ENCODE measurements around the gene METTL25.
A peak's percentile ranks its signal among the peaks of the same experiment; 100 is the strongest.
"Not testable (repeated sequence)": the region's sequence is repeated elsewhere in the genome, so short reads cannot be mapped to it uniquely, and the experiment has no call there.

METTL25 gene, protein sequence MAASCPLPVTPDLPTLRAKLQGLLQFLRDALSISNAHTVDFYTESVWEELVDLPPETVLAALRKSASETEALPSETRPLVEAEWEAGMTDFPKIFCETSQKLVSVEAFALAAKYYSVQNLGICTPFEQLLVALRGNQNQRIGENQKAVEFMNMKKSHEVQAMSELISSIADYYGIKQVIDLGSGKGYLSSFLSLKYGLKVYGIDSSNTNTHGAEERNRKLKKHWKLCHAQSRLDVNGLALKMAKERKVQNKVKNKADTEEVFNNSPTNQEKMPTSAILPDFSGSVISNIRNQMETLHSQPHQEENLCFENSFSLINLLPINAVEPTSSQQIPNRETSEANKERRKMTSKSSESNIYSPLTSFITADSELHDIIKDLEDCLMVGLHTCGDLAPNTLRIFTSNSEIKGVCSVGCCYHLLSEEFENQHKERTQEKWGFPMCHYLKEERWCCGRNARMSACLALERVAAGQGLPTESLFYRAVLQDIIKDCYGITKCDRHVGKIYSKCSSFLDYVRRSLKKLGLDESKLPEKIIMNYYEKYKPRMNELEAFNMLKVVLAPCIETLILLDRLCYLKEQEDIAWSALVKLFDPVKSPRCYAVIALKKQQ

DNA sequence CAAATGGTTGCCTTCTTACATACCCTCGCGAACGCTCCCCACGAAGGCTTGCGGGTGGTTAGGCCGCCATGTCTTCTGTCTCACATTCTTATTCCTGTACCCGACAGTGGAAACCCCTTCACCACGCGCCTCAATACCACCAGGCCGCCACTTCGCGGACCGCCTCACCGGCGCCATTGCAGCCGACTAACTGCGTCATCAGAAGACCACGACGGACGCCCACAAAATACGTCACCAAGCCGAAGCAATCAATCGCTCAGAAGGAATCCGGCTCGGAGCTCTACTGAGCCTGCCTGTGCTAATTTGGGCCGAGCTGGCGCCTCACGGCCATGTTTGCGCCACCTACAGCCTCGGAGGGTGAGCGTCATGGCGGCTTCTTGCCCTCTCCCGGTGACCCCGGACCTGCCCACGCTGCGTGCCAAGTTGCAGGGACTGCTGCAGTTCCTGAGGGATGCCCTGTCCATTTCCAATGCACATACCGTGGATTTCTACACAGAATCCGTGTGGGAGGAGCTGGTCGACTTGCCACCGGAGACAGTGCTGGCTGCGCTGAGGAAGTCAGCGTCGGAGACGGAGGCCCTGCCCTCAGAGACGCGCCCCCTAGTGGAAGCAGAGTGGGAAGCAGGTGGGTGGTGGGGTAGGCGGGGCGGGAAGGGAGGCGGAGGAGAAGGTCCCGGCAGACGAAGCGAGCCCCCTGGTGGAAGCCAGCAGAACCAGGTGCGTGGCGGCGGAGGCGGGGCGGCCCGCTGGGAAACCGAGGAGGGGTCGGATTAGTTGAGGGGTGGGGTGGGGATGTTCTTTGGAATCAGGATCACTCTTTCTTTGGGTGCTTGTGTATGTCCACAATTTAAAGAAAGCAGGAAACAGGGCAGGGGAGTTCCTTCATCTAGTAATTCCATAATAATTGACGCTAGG lies at the start of gene METTL25, which contains the start of gene CCDC59:
Gene METTL25 (plus strand): TSS at position 330 of the 915 bp plus-strand sequence. CDS start 37 bp downstream, at position 367.
Gene CCDC59 (minus strand): TSS at position 188 of the 915 bp plus-strand sequence. CDS start 11 bp downstream, at position 177.
- peak; percentile 95 for DNase-seq (ENCODE audit: low read depth)

DNA sequence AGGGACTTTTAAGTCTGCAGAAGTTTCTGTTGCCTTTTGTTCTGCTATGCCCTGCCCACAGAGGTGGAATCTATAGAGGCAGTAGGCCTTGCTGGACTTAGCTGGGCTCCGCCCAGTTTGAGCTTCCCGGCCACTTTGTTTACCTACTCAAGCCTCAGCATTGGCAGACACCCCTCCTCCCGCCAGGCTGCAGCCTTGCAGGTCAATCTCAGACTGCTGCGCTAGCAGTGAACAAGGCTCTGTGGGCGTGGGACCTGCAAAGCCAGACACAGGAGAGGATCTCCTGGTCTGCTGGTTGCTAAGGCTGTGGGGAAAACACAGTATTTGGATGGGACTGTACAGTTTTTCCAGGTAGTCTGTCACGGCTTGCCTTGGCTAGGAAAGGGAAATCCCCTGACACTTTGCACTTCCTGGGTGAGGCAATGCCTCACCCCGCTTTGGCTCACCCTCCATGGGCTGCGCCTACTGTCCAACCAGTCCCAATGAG lies 43.9 kb upstream of the METTL25 start:
- DNase-seq (ENCODE audit: low read depth), result no peak

DNA sequence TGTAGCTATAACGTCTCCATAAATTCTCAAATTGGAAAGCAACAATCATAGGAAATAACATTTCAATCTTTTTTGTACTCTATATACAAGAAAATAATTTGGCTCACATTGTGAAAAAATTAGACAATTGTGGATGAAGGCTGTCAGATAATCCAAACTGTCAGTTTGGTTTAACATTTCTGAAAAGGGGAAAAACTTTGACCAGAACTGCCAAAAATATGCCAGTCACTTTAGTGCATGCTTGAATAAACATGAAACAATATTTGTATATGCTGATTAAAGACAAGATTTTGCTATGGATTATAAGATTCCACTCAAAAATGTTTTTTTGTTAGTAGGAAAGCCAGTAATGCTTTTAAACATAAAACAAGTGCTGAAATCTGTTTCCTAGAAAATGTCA lies 39.1 kb upstream of the METTL25 start:
- DNase-seq (ENCODE audit: low read depth), result no peak

DNA sequence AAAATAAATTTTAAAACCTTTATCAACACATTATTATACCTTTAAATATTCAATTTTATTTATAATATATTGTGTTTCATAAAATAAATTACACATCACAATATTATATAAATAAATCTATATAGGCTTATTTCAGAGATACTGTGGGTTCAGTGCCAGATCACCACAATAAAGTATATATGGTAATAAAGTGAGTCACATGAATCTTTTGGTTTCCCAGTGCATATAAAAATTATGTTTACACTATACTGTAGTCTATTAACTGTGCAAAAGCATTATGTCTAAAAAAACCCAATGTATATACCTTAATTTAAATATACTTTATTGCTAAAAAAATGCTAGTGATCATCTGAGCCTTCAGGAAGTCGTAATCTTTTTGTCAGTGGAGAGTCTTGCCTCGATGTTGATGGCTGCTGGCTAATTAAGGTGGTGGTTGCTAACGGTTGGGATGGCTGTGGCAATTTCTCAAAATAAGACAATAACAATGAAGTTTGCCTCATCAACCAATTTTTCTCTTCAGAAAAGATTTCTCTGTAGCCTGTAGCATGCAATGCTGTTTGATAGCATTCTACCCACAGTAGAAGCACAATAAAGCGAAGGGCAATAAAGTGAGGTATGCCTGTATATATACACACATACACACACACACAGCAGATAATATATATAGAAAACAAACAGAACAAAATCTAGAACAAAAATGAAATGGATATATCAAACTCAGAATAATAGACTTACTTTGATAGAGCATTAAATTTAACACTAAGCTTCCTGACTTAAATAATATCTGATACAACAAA lies 32.6 kb upstream of the METTL25 start:
- no peak for DNase-seq (ENCODE audit: low read depth)

DNA sequence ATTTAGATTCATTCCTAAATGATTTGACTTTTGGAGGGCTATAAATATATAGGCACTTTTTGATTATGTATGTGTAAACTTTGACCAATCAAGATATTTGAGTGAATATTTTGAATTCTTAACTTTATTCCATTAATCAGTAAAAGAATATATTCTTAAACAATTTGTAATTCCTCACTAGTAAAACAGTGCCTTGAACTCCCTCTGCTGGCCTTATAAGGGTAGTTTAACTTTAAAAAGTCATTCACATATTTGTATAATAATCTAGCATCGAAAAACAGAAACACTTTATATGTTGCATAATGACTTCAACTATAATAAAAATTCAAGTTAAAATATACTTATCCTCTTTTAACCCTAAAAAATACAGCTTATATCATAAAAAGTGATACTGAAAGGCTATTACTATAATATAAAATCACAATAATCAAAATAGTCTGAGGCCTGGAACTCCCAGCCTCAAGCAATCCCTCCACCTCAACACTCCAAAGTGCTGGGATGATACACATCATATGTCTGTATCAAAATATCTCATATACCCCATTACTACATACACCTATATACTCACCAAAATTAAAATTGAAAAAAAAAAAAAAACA lies 31.3 kb upstream of the METTL25 start:
- DNase-seq (ENCODE audit: low read depth), result no peak

DNA sequence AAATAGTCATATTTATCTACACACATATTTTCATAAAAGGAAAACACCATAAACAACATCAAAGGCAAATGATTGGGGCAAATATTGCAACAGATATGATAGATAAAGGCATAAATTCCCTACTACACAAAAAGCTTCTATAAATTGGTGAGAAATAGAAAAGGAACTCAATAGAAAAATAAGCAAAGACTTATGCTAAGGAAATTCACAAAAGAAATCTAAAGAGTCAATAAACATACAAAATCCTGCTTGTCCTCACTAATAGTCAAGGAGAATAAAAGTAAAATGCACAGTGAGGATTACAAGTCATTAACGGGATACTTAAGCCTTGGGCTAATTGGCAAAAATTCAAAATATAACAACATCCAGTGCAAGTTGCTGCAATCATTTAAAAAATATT lies 30.5 kb upstream of the METTL25 start:
- no peak for DNase-seq (ENCODE audit: low read depth)

DNA sequence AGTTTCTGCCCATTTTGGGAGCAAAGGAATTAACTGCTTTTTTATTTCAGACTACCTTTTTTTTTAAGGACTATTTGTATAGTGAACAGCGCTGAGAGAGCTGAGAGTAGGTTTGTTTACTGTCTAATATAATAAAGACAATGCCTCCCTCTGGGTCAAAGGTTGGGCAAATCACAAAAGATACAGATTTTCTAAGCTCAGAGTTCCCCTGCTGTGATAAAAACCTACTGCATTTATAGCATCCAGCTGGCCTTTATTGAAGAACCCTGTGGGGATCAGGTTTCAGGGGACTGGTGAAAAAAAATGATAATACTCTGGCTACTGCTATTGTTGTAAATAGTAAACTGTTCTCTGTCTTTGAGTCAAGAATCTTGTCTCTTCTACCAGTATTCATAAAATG lies 28.8 kb upstream of the METTL25 start:
- DNase-seq (ENCODE audit: low read depth), result no peak

DNA sequence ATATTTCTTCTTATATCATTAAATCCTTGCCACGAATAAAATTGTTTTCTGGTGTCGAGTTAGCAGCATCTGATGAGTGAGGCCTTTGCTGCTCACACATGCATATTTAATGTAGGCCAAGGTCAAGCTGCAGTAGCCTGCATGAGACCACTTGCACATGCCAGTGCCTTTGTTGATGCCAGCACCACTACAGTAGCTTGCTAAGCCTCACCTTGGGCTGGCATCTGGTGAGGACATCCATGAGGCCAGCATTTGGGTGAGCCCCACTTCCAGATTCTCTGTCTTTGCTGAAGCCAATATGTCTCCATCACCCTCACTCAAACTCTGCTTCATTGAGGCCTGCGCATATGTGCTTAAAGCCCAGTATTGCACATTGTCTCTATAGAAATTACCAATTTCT lies 8.2 kb upstream of the METTL25 start:
- no peak for DNase-seq (ENCODE audit: low read depth)

DNA sequence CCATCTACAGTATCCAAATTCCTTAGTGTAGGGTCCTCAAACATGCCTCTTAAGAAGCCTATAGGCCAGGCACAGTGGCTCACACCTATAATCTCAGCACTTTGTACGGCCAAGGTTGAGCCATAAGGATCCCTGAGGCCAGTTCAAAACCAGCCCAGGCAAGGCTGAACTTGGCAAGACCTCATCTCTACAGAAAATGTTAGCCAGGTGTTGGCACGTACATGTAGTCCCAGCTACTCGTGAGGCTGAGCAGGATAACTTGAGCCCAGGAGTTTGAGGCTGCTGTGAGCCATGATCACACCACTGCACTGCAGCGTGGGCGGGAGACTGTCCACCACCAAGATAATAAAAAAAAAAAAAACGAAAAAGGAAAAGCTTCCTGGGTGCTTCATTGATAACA lies 6.9 kb upstream of the METTL25 start:
- DNase-seq (ENCODE audit: low read depth), result no peak

DNA sequence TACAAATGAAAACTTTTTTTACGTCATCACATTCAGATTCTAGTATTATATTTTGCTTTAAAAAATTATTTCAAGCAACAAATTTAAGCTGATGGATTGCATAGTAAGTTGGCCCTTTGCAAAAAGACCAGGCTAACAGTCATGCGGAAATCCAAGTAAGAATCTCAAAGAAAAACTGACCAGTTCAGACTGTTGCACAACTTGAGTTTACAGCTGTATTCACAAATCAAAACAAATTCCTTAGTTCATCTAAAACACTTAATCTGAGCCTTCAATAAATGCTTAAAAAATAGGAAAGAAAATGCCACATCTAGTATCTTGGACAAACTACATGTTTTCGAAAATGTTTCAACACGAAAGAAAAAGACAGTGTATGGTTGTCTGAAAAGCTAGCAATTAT lies 989 bp upstream of the METTL25 start:
- no peak for DNase-seq (ENCODE audit: low read depth)

DNA sequence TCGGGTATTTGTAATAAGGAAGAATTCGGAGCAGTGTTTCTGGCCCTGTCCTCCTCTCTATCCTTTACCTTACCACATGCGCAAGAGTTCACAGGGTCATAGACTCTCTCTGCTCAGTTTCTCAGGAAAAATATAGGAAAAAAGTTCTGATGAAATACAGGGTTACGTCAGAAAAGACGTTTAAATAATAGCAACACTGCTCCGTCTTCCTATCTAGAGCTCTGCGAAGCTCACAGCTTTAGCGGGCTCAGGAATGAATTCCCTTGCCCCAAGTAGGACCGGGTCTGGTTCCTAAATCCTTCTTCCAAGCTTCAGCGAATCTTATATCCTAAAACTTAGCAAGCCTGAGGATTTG lies 507 bp upstream of the METTL25 start:
- no peak for DNase-seq (ENCODE audit: low read depth)

DNA sequence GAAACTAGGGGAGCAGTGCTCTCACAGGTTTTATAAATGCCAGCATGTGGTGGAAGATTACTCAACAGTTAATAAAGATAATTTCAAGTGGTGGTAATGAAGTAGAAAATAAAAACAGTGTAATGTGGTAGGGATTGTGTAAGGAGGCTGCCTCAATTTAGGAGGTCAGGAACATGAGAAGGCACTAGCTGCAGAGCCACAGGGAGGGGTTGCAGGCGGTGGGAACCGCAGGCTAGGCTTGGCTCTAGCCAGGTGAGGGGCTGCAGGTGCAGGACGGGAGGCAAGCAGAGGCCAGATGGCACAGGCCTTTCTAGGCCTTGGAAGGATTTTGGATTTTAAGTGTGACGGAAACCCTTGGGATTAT lies 768 bp downstream of the METTL25 start:
- no peak for DNase-seq (ENCODE audit: low read depth)

DNA sequence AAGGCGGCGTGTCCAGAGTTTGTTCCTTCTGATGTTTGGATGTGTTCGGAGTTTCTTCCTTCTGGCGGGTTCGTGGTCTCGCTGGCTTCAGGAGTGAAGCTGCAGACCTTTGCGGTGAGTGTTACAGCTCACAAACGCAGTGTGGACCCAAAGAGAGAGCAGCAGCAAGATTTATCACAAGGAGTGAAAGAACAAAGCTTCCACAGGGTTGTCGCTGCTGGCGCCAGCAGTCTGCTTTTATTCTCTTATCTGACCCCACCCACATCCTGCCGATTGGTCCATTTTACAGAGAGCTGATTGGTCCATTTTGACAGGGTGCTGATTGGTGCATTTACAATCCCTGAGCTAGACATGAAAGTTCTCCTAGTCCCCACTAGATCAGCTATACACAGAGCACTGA lies 2.5 kb downstream of the METTL25 start:
- DNase-seq (ENCODE audit: low read depth), result not testable (repeated sequence)

DNA sequence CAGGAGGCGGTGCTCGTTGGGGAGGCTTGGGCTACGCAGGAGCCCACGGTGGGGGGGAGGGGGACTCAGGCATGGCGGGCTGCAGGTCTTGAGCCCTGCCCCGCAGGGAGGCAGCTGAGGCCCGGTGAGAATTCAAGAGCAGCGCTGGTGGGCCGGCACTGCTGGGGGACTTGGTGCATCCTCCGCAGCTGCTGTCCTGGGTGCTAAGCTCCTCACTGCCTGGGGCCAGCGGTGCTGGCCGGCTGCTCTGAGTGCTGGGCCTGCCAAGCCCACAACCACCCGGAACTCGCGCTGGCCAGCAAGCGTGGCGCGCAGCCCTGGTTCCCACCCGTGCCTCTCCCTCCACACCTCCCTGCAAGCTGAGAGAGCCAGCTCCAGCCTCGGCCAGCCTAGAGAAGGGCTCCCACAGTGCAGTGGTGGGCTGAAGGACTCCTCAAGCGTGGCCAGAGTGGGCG lies 3.2 kb downstream of the METTL25 start:
- no peak for DNase-seq (ENCODE audit: low read depth)

DNA sequence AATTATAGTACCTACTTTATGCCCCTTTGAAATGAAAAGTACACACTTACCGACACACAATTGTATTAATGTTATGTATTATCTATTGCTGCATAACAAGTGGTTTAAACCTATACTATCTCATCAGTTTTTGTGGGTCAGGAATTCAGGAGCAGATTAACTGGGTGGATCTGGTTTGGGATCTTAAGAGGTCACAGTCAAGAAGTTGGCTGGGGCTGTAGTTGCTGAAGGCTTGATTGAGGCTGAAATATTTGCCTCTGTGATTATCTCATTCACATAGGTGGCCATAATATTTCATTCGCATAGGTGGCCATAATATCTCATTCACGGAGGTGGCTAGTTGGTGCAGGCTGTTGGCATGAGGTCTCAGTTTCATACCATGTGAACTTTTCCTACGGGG lies 5.7 kb downstream of the METTL25 start:
- no peak for DNase-seq (ENCODE audit: low read depth)

DNA sequence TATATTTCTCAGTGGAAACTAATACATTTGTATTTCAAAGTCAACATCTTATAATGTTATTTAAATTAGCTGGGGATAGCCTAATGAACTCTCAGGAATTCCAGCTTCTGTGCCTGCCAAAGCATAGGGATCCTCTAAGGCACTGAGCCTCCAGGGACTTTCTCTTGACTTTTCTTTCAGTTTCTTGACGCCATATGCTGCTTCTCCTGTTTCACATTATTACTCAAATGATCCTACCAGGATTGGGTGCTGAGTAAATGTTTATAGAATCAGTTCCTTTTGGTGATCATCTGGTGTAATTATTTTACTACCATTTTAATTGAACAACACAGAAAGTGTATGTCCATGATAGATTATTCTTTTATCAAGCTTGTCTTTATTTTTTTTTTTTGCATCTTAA lies 7.9 kb downstream of the METTL25 start:
- DNase-seq (ENCODE audit: low read depth), result no peak

DNA sequence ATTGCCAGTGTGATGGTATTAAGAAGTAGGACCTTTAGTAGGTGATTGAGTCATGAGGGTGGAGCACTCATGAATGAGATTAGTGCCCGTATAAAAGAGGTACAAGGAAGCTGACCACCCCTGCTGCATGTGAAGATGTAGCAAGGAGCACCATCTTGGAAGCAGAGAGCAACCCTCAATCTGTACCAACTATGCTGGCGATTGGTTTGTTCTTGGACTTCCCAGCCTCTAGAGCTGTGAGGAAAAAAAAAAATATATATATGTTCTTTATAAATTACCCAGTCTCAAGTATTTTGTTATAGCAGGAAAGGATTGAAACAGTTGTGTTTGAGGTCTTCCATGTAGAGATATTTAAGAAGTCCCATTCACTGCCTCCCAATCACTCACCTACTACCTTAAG lies 16.9 kb downstream of the METTL25 start:
- no peak for DNase-seq (ENCODE audit: low read depth)

DNA sequence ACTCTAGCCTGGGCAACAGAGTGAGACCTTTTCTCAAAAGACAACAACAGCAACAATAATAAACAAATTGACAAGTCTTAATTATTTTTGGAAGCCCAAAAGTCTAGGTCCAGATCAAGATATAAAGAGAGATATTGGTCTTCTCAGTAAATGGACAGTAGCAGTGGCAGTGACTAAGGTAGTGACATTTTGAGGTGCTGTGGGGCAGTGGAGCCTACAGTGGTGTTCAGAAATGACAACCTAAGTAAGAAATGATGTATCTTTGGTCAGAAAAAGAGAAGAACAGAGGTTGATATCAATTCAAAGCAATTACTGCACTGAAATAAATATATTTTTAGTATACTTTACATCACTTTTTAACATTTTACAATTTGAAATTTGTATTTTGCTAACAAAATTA lies 20.7 kb downstream of the METTL25 start:
- DNase-seq (ENCODE audit: low read depth), result no peak

DNA sequence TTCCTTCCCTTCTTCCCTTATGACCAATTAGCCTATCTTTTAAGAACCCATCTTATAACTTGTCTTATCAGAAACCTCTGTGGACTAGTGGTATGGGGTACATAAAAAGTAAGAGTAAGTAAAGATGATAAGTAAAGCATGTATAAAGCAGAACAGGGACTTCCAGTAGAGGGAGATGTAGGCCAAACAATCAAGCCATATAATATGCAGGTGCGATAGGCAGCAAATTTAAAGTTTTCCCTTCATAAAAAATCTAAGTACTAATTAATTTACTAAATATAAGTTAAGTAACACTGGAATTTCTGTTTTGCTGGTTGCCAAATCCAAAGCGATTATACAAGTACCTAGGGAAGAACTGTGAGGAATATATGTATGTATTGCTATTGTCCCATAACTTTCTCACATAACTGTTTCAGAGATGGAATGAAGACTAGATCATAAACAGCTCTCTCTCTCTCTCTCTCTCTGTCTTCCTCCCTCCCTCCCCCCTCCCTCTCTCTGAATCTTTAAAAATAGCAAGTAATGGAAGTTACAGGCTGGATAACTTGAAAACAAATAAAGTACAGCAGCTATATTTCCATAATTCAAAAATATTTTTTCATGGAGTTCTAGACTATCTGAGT lies 25.7 kb downstream of the METTL25 start:
- no peak for DNase-seq (ENCODE audit: low read depth)

DNA sequence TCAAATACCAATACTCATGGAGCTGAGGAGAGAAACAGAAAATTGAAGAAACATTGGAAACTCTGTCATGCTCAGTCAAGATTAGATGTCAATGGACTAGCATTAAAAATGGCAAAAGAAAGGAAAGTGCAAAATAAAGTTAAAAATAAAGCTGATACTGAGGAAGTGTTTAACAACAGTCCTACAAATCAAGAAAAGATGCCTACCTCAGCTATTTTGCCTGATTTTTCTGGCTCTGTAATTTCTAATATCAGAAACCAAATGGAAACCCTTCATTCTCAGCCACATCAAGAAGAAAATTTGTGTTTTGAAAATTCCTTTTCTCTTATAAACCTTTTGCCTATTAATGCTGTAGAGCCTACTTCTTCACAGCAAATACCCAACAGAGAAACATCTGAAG lies 40.5 kb downstream of the METTL25 start:
- DNase-seq (ENCODE audit: low read depth), result no peak

DNA sequence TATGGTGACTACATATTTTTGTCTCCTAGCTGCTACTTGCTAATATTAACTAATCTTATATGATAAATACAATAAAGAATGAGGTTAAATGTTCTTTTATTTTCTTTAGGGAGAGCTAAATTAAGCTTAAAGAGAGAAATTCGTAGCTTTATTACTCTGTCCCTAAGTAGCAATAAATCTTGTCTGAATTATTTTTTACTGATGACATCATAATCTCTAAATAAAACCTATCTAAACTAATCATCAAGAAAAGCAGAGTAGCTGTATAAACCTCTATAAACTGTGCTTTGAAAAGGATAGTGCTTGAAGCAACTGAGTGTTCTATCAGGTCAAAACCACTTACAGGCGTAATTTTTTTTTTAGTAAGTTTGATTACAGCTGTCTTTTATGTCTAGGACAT lies 42.5 kb downstream of the METTL25 start:
- no peak for DNase-seq (ENCODE audit: low read depth)

Measured in stimulated activated CD8-positive, alpha-beta memory T cell treated with anti-CD3 and anti-CD28 coated beads, Interleukin-12 subunit alpha, Interleukin-12 subunit beta, amount 100 ng/mL, for 4 hours (primary cell).